ENCODE results near the gene LSAMP.

LSAMP gene

GRCh38 chr3:116388867-116389385 is 56.4 kb downstream of the LSAMP start:
- Histone ChIP-seq H3K27me3 (replicated peaks; ENCODE audit: control insufficient read depth, insufficient read depth, low read length) (no peaks in the 10 kb centered on the region), H3K36me3 (ENCODE audit: control insufficient read depth, insufficient read depth, low read length) (no peaks in the 10 kb centered on the region), H3K4me3 (replicated peaks; ENCODE audit: low read depth, low read length) (no peak overlapping the region)
- no peak for TF ChIP-seq CTCF (IDR thresholded peaks at IDR 0.05; ENCODE audit: insufficient read depth, low read length, poor library complexity, severe bottlenecking)
- DNase-seq (ENCODE audit: extremely low read depth, insufficient read length): no peak

DNA sequence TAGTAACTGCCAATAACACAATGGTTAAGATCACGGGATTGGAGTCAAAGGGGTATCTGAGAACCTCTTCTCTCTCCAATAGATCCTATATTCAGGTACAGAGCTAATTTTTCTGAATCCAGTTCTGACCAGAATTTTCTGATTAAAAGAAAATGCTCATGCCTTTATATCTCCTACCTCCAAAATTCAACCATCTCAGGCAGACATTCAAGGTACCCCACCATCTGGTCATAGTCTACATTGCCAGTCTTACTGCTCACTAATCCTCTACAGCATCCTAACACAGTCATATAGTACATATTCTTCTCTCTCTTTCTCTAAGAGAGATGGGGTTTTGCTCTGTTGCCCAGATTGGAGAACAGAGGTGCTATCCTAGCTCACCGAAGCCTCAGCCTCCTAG is 59.1 kb downstream of the LSAMP start:
- TF ChIP-seq CTCF (IDR thresholded peaks at IDR 0.05; ENCODE audit: insufficient read depth, low read length, poor library complexity, severe bottlenecking): no peak
- Histone ChIP-seq H3K4me3 (replicated peaks; ENCODE audit: low read depth, low read length) (no peak overlapping the region), H3K27me3 (replicated peaks; ENCODE audit: control insufficient read depth, insufficient read depth, low read length) (no peaks in the 10 kb centered on the region), H3K36me3 (ENCODE audit: control insufficient read depth, insufficient read depth, low read length) (no peaks in the 10 kb centered on the region)
- no peak for DNase-seq (ENCODE audit: extremely low read depth, insufficient read length)

DNA sequence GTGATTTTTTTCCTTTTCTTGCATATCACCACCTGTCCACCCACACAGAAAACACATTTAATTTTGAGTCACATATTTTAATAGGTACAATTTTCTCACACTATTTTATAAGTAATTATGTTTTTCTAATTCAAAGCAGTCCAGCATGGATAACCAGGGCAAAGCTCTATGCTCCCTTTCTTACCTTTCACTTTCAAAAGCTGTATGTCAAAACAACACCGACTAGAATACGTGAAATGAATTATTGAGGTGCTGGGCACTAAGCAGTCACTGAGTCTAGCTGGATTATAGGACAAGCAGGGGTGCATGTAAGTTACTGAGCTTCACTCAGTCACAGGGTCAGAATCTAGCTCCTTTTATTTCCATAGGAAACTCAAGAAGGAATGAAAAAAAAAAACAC is 60.6 kb downstream of the LSAMP start:
- Histone ChIP-seq H3K36me3 (ENCODE audit: control insufficient read depth, insufficient read depth, low read length) (no peaks in the 10 kb centered on the region), H3K4me3 (replicated peaks; ENCODE audit: low read depth, low read length) (no peak overlapping the region), H3K27me3 (replicated peaks; ENCODE audit: control insufficient read depth, insufficient read depth, low read length) (no peaks in the 10 kb centered on the region)
- DNase-seq (ENCODE audit: extremely low read depth, insufficient read length): no peak
- no peak for TF ChIP-seq CTCF (IDR thresholded peaks at IDR 0.05; ENCODE audit: insufficient read depth, low read length, poor library complexity, severe bottlenecking)

GRCh38 chr3:116378077-116378476 is 67.2 kb downstream of the LSAMP start:
- no peaks in the 10 kb centered on the region for H3K36me3 ChIP-seq (ENCODE audit: control insufficient read depth, insufficient read depth, low read length)
- H3K4me3 ChIP-seq (replicated peaks; ENCODE audit: low read depth, low read length): no peak overlapping the region
- no peak for TF ChIP-seq CTCF (IDR thresholded peaks at IDR 0.05; ENCODE audit: insufficient read depth, low read length, poor library complexity, severe bottlenecking)
- H3K27me3 ChIP-seq (replicated peaks; ENCODE audit: control insufficient read depth, insufficient read depth, low read length): no peaks in the 10 kb centered on the region
- DNase-seq (ENCODE audit: extremely low read depth, insufficient read length): no peak

GRCh38 chr3:116374901-116375300 is 70.4 kb downstream of the LSAMP start:
- H3K36me3 ChIP-seq (ENCODE audit: control insufficient read depth, insufficient read depth, low read length): no peaks in the 10 kb centered on the region
- no peak for DNase-seq (ENCODE audit: extremely low read depth, insufficient read length)
- H3K27me3 ChIP-seq (replicated peaks; ENCODE audit: control insufficient read depth, insufficient read depth, low read length): no peaks in the 10 kb centered on the region
- no peak overlapping the region for H3K4me3 ChIP-seq (replicated peaks; ENCODE audit: low read depth, low read length)
- no peak for TF ChIP-seq CTCF (IDR thresholded peaks at IDR 0.05; ENCODE audit: insufficient read depth, low read length, poor library complexity, severe bottlenecking)

Data from GM06990 (cell line).